GM21528 (cell line): ENCODE results near the gene RBPMS2.
"Not testable (repeated sequence)": the region's sequence is repeated elsewhere in the genome, so short reads cannot be mapped to it uniquely, and the experiment has no call there.

Experiments
- ATAC-seq: cut with Tn5 transposase; IDR thresholded peaks from one replicate; pipeline ENCODE4 v1.9.1; 2021; ENCODE audit warnings: mild to moderate bottlenecking, moderate library complexity; ENCODE audit not compliant: unreplicated experiment, low FRiP score

RBPMS2 gene

DNA sequence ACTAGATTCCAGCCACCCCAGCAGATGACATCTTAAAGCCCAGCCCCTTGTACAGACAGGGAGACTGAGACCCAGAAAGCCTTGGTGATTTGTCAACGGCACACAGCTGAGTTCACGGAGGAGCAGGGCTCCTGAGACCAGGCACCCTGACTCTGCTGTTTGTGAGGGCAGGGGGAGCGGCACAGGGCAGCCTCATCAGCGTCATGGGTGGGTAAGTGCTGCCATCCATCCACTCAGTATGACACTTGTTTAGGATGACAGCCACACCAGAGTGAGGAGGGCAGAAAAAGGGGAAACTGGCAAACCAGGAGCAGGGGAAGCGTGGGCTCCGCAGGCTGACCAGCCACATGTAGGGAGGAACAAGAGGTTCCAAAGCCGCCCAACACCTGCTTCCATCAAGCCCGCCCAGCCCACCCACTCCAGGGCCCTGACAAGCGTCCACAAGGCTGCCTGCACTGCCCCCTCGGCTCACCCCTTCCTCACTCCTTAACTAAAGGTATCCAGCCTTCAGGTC is 19.9 kb downstream of the RBPMS2 start:
- ATAC-seq, result no peak

DNA sequence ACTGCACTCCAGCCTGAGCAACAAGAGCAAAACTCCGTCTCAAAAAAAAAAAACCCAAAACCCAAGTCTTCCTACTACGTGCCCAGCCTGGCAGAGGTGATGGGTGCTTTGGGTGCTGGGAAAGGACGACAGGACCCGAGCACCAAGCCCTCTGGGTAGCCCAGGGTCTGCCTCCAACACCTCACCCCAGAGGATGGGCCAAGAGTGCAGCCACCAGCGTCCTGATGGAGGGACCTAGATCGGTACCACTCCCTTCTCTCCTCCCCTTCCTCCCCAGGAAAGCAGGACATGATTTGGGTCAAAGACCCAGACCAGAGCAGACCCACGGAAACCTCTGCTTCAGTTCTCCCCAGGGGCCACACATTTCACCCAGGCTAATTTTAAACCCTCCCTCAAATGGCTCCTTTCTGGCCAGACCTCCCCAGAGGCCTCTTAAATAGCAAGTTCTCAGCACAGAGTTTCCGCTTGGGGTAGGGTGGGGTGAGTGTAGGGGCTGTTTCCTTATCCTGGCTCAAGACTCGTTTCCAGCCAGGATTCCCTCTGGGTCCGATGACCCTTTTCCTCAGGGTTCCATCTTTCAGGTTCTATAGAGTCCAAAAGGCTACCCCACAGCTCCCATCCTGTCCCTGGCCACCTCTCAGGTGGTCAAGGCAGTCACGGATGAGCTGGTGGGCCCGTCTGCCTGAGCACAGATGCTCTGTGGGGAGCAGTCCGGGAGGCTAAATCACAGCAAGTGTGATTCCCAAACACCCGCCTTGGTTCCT is 20.5 kb downstream of the RBPMS2 start:
- ATAC-seq, result peak; percentile 54

DNA sequence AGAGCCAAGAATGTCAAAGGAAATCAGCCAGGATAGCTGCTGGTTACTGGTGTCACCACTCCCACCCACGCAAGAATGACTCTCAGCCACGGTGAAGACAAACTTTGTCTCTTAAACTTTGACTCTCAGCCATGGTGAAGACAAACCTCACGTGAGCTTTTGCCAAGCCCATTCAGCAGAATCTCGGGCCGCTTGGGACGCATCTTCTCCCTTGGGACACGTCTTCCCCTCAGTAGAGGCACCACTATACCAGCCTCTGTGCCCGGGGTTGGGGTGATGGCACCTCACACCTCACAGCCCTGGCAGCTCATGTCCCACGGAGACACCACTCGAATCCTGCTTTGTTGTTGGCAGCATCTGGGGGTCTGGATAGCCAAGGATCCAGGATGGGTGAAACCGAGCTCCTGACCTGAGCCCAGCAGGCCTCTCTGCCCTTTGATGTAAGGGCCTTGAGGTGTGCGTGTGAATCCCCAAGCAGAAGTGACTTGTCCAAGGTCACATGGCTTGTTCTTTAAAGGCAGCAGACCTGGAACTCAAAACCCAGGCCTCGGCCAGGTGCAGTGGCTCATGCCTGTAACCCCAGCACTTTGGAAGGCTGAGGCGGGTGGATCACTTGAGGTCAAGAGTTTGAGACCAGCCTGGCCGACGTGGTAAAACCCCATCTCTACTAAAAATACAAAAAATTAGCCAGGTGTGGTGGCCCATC is 21.8 kb downstream of the RBPMS2 start:
- ATAC-seq, result no peak

- no peak for ATAC-seq
Observed at GRCh38 chr15:64751464-64751863, 23.9 kb downstream of the RBPMS2 start.

GRCh38 chr15:64749999-64750657 is 25.3 kb downstream of the RBPMS2 start:
- ATAC-seq, result no peak

GRCh38 chr15:64749167-64749566 is 26.2 kb downstream of the RBPMS2 start:
- ATAC-seq, result no peak

DNA sequence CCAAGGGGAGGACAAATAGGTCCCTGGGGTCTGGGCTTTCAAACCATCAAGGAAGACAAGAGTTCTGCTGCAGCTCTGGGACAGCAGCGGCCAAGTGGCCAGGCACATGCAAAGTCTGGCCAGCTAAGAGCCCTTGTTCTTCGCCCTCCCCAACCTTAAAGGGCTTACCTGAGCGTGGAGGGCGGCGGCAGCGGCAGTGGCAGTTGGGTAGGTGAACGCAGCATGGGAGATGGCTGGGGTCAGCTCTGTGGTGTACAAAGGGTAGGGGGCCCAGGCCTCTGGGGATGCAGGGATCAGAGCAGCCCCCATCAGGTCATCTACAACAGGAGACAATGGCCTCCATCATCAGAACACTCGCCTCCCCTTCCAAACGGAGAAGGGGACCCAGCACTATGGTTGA is 27.1 kb downstream of the RBPMS2 start:
- no peak for ATAC-seq

DNA sequence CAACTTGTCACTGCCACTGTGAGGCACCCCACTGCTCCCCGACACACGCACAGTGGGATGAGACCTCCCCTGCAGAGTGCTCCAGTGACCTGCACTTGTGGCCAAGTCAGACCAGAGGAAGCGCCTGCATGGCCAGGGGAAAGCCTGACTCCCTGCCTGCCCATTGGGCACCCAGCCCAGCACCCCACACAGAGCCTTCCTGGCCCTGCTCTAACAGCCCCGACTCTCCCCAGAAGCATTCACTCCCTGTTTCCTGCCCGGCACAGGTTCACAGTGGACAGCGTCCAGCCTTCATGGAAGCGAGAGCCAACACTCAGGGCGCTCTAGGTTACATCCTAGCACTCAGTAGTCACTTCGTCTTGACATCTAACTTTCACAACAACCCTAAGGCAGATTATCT is 27.8 kb downstream of the RBPMS2 start:
- no peak for ATAC-seq

DNA sequence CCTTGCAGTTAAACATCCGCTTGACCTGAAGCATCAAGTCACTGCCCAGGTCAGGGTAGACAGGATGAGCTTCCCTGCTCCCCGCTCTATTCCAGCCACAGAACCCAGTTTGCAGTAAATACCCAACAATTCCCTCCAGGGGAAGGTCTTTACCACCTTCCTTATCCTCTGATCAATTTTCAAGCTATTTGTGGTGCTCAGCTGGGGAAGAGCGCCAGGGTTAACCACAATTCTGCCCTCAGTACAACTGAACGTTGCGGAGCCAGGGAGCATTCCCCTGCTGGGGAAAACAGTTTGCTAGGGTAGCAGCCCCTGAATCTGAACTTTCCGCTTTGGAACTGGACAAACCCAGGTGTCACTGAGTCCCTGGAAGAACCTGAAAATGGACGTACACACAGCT is 28.5 kb downstream of the RBPMS2 start:
- no peak for ATAC-seq

DNA sequence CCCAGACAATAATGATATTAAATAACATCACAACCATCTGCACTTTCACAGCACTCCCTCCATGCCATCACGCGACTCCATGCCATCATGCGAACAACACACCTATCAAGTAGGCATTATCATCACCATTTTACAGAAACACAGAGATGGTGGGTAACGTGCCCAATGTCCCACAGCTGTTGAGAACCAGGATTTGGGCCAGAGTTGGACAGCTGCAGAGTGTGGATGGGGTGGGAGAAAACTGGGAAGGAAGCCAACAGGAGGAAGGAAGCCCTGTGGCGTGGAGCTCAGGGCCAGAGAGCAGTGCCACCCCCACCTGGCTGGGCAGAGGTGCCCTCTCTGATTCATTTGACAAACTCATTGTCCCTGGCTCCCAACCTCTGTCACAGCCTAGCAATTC is 29.0 kb downstream of the RBPMS2 start:
- ATAC-seq, result no peak

GRCh38 chr15:64743691-64744090 is 31.7 kb downstream of the RBPMS2 start:
- no peak for ATAC-seq

- no peak for ATAC-seq
Observed at GRCh38 chr15:64742921-64743320, 32.5 kb downstream of the RBPMS2 start.

DNA sequence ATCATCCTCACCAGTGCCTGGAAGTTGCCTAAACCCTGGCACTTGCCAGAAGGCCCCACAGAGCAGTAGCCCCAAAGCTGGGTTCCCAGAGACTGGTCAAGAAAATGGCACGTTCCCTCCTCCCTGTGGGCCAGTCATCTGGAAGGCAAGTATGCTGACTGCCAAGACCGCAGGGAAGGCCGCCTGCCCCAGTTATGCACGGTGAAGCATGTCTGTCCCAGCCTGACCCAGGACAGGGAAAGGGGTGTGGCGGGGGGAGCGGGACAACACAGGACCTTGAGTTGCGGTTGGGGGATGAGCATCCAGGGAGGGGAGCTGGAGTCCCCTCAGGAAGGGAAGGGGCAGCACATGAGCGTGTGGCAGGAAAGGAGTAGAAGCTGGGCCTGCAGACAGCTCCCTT is 33.0 kb downstream of the RBPMS2 start:
- no peak for ATAC-seq

GRCh38 chr15:64741708-64742107 is 33.7 kb downstream of the RBPMS2 start:
- ATAC-seq, result not testable (repeated sequence)

GRCh38 chr15:64740311-64741170 is 34.8 kb downstream of the RBPMS2 start:
- no peak for ATAC-seq

DNA sequence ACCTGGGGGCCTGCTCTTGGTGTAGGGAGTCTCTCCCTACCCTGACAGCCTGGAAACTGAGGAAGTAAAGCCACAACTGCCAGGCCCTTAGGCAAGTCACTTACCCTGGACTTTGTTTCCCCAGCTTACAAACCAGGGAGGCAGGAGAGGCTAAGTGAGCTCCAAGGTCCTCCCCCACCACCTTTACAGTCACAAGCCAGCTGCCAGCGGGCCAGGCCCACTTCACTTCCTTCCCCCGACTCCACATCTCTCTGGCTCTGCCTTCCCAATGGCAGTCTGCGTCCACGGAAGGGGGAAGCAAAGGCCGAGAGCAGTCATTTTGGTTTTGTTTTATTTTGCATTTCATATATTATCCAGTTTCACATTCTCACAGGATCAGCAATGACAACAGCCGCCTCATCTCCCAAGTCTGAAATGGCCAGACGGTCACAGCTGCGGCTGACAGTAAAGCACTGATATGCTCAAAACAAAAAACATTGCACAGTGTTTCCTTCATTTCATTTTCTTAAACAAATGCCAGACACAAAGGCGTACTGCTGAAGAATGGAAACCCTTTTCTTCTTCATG is 35.7 kb downstream of the RBPMS2 start:
- ATAC-seq, result no peak

GRCh38 chr15:64739156-64739555 is 36.2 kb downstream of the RBPMS2 start:
- ATAC-seq, result no peak

DNA sequence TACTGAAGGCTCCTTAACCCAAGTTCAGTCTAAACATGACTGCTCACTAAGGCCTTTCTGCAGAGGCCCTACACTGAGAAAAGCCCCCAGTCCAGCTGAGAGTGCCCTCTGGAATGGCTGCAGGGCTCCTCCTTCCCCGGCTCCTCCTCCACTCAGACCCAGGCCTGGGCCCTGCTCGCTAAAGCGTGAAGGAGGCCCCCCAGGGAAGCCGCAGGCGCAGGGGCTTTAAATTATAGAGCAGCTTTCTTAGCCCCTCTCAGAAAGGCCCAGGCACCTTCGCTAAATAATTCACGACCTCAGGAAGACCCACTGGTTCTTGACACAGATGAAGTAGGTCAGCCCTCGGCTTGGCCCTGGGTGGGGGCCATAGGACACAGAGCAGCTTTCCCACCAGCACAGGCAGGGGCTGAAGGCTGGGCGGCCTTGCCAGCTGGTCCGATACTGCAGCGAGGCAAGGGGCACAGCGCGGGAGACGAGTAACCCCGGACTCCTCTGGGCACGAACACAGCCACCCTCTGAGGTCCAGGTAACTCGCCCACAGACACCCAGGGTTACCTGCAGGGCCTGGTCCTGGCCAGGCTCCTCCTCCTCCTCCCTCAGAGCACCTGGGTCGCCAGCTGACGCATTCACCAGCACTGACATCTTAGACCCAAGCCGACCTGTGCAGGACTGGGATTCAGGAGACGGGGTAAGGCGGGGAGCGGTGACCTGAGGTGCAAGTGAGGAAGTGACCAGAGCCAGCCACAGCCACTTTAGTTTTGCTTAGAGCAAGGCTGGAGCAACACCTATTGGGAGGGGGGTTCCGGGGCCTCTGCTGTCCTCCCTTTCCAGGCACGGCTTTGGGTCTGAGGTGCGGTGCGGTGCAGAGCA is 36.9 kb downstream of the RBPMS2 start:
- no peak for ATAC-seq

GRCh38 chr15:64732156-64732860 is 43.1 kb downstream of the RBPMS2 start:
- ATAC-seq, result no peak
